Brain pericyte (primary cell): ENCODE data around the gene SULF2.
A peak's percentile ranks its signal among the peaks of the same experiment; 100 is the strongest.

ENCODE experiments used
- DNase-seq: peaks from one replicate; pipeline ENCODE4 v3.0.0-alpha.2; 2012; ENCODE audit warnings: low read depth, low spot score

The SULF2 gene

DNA sequence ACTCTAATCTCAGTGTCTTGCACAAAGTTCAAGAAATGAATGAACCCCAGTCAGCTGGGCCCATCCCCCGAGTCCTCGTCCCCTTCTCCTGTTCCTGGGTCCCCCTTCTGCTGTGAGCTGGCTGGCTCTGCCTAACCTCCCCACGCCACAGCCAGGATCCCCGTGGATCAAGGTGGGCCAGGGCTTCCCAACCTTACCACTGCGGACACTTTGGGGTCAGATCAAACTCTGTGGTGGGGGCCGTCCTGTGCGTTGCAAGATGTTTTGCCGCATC, 116.2 kb downstream of the SULF2 start:
- no peak for DNase-seq

- DNase-seq: no peak
Measured at GRCh38 chr20:47668313-47669151, 116.7 kb downstream of the SULF2 start.

- DNase-seq: no peak
Measured at GRCh38 chr20:47667531-47668312, 117.6 kb downstream of the SULF2 start.

DNA sequence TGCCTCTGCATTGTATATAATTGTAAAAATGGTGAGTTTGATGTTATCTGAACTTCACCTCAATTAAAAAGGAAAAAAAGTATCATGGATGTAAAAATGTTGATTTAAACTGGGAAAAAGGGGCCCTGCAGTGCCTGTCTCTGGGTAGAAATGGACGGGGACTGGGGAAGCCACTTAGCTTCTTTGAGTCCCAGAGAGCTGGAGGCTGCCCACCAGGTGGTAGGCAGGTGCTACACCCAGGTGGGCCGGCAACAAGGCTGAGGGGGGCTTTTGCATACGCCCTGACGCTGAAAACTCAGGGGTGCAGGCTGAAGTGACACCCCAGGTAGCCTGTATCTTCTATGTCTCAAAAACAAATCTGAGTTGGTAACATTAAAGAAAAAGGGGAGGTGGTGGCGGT, 118.2 kb downstream of the SULF2 start:
- no peak for DNase-seq

DNA sequence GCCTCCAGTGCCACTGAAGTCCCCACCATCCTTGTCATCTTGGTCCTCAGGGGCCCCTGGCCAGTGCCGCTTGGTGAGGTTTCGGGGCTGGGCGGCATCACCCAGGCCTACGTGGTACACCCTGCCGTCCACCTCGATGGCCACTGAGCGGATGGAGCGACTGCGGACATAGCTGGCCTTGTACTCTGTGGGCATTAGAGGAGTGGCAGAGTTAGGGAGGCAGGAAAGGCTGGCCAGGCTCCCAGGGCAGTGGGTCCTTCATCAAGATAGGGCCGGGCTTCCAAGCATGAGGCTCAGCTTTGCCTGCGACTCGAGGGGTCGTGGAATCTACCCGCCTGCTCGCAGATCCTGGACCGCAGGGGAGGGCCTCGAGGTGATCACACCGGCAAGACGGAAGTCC, 119.0 kb downstream of the SULF2 start:
- DNase-seq: no peak

GRCh38 chr20:47665221-47665991, 119.9 kb downstream of the SULF2 start:
- DNase-seq: no peak

- no peak for DNase-seq
Measured at GRCh38 chr20:47664744-47665143, 120.5 kb downstream of the SULF2 start.

DNA sequence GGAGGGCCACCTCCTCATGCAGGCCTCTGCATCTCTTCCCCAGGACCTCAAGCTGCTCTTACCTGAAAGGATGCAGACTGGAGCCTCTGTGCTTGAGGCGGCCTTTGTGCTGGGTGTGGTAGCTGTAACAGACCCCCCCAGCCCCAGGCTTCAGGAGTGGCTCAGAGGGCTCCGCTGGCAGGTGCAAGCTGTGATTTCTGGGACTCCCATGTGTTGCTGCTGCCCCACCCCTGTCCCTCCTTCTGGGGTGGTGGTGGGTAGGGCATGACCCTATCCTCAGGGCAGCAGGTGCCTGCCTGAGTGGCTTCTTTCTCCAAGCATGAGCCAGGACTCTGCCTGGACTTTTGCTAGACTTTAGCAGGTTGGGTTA, 121.2 kb downstream of the SULF2 start:
- no peak for DNase-seq

- peak; percentile 38 for DNase-seq
Measured at GRCh38 chr20:47663354-47664067, 121.8 kb downstream of the SULF2 start.

GRCh38 chr20:47662483-47663353, 122.6 kb downstream of the SULF2 start:
- DNase-seq: no peak

DNA sequence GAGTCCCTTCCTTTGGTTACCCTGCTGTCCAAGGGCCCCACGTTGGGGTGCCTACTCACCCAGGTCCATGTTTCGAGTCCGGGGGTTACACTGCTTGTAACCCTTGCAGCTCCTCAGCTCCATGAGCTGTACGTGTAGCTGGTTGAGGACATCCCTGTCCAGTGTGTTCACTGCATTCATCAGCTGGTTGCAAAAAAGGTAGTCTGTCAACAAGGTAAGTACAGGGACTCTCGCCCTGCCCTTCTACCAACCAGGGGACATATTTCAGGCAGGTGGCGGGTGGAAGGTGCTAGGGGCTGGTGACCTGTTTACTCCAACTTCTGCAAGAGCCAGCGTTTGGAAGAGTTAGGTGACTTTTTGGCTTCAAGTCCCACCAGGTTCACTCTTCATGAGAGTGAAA, 123.6 kb downstream of the SULF2 start:
- no peak for DNase-seq

GRCh38 chr20:47660983-47661700, 124.1 kb downstream of the SULF2 start:
- DNase-seq: no peak

GRCh38 chr20:47660602-47660905, 124.7 kb downstream of the SULF2 start:
- DNase-seq: no peak

- DNase-seq: no peak
Measured at GRCh38 chr20:47659904-47660601, 125.2 kb downstream of the SULF2 start.

DNA sequence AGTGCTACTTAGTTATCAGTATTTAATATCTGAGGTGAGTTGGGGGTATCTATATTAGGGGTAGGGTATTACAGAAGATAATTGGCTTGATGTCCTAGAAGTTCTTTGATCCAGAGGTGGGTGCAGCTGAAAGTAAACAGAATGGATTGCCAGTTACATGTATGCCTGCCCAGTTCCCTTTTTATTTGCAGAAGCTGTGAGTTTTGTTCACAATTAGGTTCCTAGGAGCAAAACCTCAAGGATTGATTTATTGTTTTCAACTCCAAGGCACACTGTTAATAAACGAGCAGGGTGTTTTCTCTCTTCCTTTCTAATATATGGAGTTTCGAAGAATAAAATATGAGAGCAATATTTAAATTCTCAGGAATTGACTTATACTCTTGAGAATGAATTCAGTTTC, 129.0 kb downstream of the SULF2 start:
- DNase-seq: no peak

GRCh38 chr20:47655635-47656034, 129.6 kb downstream of the SULF2 start:
- DNase-seq: no peak

DNA sequence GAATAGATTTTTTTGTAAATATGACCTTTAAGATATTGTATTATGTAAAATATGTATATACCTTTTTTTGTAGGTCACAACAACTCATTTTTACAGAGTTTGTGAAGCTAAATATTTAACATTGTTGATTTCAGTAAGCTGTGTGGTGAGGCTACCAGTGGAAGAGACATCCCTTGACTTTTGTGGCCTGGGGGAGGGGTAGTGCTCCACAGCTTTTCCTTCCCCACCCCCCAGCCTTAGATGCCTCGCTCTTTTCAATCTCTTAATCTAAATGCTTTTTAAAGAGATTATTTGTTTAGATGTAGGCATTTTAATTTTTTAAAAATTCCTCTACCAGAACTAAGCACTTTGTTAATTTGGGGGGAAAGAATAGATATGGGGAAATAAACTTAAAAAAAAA, 130.9 kb downstream of the SULF2 start:
- no peak for DNase-seq

GRCh38 chr20:47653869-47654268, 131.4 kb downstream of the SULF2 start:
- DNase-seq: no peak

- no peak for DNase-seq
Measured at GRCh38 chr20:47652794-47653193, 132.5 kb downstream of the SULF2 start.

GRCh38 chr20:47652301-47652700, 133.0 kb downstream of the SULF2 start:
- no peak for DNase-seq
